Esophagus muscularis mucosa (tissue), 4 donors: ENCODE data around the gene LKAAEAR1. TPM values are rescaled to one million over a fixed set of nuclear protein-coding genes. Genes with fewer than 3 reads are reported as not detected.

Experiments
- DNase-seq: peaks from one replicate; pipeline ENCODE4 v3.0.0-alpha.2; 2017; ENCODE audit errors: extremely low spot score
- H3K27ac ChIP-seq, 4 donors: fragments of 200-600 bp; sonication (generic); replicated peaks in 1 of 4; 1 replicate in 3 of 4; 2 replicates in 1 of 4; pipeline ENCODE4 v1.5.1; 2016 to 2019; ENCODE audit warnings: mild to moderate bottlenecking in 1 of 4
- H3K27me3 ChIP-seq, 4 donors: fragments of 200-600 bp; sonication (generic); one replicate each; pipeline versions ENCODE4 v1.5.1 to v1.6.0; 2016 to 2019
- H3K36me3 ChIP-seq, 4 donors: fragments of 200-600 bp; sonication (generic); one replicate each; pipeline ENCODE4 v1.5.1; 2016 to 2019
- H3K4me1 ChIP-seq, 4 donors: fragments of 200-600 bp; sonication (generic); one replicate each; pipeline ENCODE4 v1.5.1; 2016 to 2019
- H3K4me3 ChIP-seq, 4 donors: fragments of 200-600 bp; sonication (generic); 1 replicate in 2 of 4; 2 replicates in 2 of 4; pipeline ENCODE4 v1.5.1; 2016 to 2019; ENCODE audit warnings: mild to moderate bottlenecking in 4 of 4, moderate library complexity in 1 of 4
- H3K9me3 ChIP-seq, 4 donors: fragments of 200-600 bp; sonication (generic); 1 replicate in 3 of 4; 2 replicates in 1 of 4; pipeline ENCODE4 v1.5.1; 2016 to 2019
- EP300 ChIP-seq: sonication (generic); formaldehyde crosslinking; IDR thresholded peaks from one replicate; pipeline ENCODE4 v1.6.1; 2017; ENCODE audit warnings: antibody characterized with exemption
- POLR2A ChIP-seq: fragments of 450-650 bp; IDR thresholded peaks from one replicate; pipeline ENCODE4 v1.6.1; 2017; ENCODE audit warnings: antibody characterized with exemption, moderate library complexity, mild to moderate bottlenecking, low read depth
- POLR2AphosphoS5 ChIP-seq, 2 donors: sonication (generic); formaldehyde crosslinking; IDR thresholded peaks; one replicate each; pipeline ENCODE4 v1.6.1; 2017; ENCODE audit warnings: antibody characterized with exemption in 2 of 2
- WGBS: methylation state at CpG from one replicate; pipeline ENCODE4 v1.1.5; 2018; 5-methylcytosine and 5-hydroxymethylcytosine counted together
- intact Hi-C: fragments of 100-400 bp; cut with DNase I; formaldehyde crosslinking; loops from one replicate; pipeline ENCODE4 v1.15.1; 2023
- total RNA-seq, 4 donors: library from RNA; depleted of rRNA; stranded (reverse); fragments of >200 nt; gene quantifications; one replicate each; pipeline versions ENCODE4 v1.1.0 to v1.2.1, GENCODE V29; 2016
- TF ChIP-seq, protein P1 (sequence below), 3 experiments: fragments of 200-600 bp in 2 of 3; fragments of 450-650 bp in 1 of 3; sonication (generic) in 2 of 3; IDR thresholded peaks; one replicate each; pipeline ENCODE4 v1.5.1; 2017 to 2019; ENCODE audit warnings: antibody characterized with exemption in 3 of 3, mild to moderate bottlenecking in 2 of 3, moderate library complexity in 1 of 3

The LKAAEAR1 gene
- total RNA-seq, 4 donors from 2014 or later = not detected

GRCh38 chr20:64049060-64049877 is 34.9 kb downstream of the LKAAEAR1 start, which contains the start of gene SOX18:
TSS of gene SOX18 (minus strand) at chr20:64049639. CDS start at chr20:64049516, 123 bp downstream.
- intact Hi-C loops = no loop called here
- Histone ChIP-seq H3K4me1 (peaks cover 15 to 58% (median 40%) of the 10 kb centered on the region in 4 donors), H3K4me3 (peak within 1 kb of the TSS; percentile 45 to 57 (median 46)), H3K9me3 (no peaks in the 10 kb centered on the region), H3K27ac (peak within 1 kb of the TSS; percentile 57 to 77 (median 74)), H3K36me3 (peaks cover 0 to 21% (median 0%) of the 10 kb centered on the region in 4 donors), H3K27me3 (peaks cover 0 to 100% (median 36%) of the 10 kb centered on the region in 4 donors)
- no peak for DNase-seq
- WGBS = 2% methylated on average over 12 of the region's 111 CpGs
- TF ChIP-seq EP300 = no peak
- TF ChIP-seq, protein P1, sequence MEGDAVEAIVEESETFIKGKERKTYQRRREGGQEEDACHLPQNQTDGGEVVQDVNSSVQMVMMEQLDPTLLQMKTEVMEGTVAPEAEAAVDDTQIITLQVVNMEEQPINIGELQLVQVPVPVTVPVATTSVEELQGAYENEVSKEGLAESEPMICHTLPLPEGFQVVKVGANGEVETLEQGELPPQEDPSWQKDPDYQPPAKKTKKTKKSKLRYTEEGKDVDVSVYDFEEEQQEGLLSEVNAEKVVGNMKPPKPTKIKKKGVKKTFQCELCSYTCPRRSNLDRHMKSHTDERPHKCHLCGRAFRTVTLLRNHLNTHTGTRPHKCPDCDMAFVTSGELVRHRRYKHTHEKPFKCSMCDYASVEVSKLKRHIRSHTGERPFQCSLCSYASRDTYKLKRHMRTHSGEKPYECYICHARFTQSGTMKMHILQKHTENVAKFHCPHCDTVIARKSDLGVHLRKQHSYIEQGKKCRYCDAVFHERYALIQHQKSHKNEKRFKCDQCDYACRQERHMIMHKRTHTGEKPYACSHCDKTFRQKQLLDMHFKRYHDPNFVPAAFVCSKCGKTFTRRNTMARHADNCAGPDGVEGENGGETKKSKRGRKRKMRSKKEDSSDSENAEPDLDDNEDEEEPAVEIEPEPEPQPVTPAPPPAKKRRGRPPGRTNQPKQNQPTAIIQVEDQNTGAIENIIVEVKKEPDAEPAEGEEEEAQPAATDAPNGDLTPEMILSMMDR (IDR thresholded peaks at IDR 0.05) = no peak
- peak in 1 of 2 donors; percentile 46 for TF ChIP-seq POLR2AphosphoS5 (IDR thresholded peaks at IDR 0.05)
- no peak for TF ChIP-seq POLR2A

- peaks cover 0 to 99% (median 36%) of the 10 kb centered on the region in 4 donors for H3K27me3 ChIP-seq
- peaks cover 0 to 21% (median 0%) of the 10 kb centered on the region in 4 donors for H3K36me3 ChIP-seq
- peak overlapping the region; percentile 45 to 57 (median 46) for H3K4me3 ChIP-seq
- DNase-seq = no peak
- H3K9me3 ChIP-seq = no peaks in the 10 kb centered on the region
- intact Hi-C loops = no loop called here
- TF ChIP-seq EP300 (no peak), POLR2AphosphoS5 (IDR thresholded peaks at IDR 0.05) (no peak), POLR2A (no peak)
- TF ChIP-seq, protein P1 (IDR thresholded peaks at IDR 0.05) = no peak
- H3K27ac ChIP-seq = peak overlapping the region in 3 of 4 donors; percentile 10 to 58 (median 27)
- 0% methylated on average over 1 of the region's 101 CpGs for WGBS
- H3K4me1 ChIP-seq = peaks cover 15 to 50% (median 36%) of the 10 kb centered on the region in 4 donors
Observed at GRCh38 chr20:64048402-64049044, 35.7 kb downstream of the LKAAEAR1 start.

DNA sequence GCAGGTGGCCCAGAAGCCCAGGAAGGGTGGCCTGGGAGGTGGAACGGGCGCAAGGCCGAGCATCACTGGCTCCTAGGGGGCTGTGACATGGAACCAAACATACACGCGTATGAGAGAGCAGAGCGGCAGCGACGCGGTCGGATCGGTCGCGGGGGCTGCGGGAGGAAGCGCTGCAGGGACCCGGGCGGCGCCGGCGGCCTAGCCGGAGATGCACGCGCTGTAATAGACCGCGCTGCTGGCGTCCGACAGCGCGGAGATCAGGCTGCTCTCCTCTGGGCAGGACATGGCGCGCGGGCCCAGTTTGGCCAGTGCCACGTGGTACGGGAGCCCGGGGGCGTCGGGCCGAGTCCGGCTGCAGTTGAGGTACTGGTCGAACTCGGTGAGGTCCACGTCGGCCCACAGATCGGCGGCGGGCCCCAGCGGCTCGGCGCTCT is 36.2 kb downstream of the LKAAEAR1 start:
- peak overlapping the region; percentile 45 to 57 (median 46) for H3K4me3 ChIP-seq
- no CpG with 5 or more reads among the region's 49 CpGs for WGBS
- intact Hi-C loops = no loop called here
- no peaks in the 10 kb centered on the region for H3K9me3 ChIP-seq
- TF ChIP-seq POLR2A (no peak), POLR2AphosphoS5 (IDR thresholded peaks at IDR 0.05) (no peak), EP300 (no peak)
- TF ChIP-seq, protein P1 (IDR thresholded peaks at IDR 0.05) = no peak
- H3K27me3 ChIP-seq = peaks cover 0 to 99% (median 35%) of the 10 kb centered on the region in 4 donors
- no peak for DNase-seq
- peaks cover 10 to 45% (median 31%) of the 10 kb centered on the region in 4 donors for H3K4me1 ChIP-seq
- peaks cover 0 to 21% (median 0%) of the 10 kb centered on the region in 4 donors for H3K36me3 ChIP-seq
- peak overlapping the region in 3 of 4 donors; percentile 10 to 58 (median 34) for H3K27ac ChIP-seq

DNA sequence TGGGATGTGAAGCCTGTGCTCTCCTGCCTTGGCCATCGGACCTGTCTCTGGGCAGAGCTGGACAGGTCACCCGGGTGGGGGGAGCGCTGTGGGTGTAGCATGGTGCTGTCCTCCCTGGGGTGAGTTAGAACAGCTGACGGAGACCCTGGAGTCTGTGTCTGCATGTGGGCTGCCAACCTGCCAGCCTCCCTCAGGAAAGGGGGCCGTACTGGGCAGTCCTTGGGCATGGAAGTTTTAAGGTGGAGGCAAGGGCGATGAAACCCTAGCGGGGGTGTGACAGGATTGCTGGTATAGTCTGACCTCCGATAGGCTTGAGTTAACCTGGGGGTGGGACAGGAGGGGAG is 37.2 kb downstream of the LKAAEAR1 start:
- H3K27me3 ChIP-seq = peaks cover 0 to 99% (median 38%) of the 10 kb centered on the region in 4 donors
- peaks cover 0 to 21% (median 0%) of the 10 kb centered on the region in 4 donors for H3K36me3 ChIP-seq
- peak overlapping the region in 2 of 4 donors; percentile 18 to 34 for H3K27ac ChIP-seq
- peak overlapping the region; percentile 45 to 57 (median 46) for H3K4me3 ChIP-seq
- WGBS = 85% methylated on average over 8 of the region's 8 CpGs
- peaks cover 9 to 41% (median 27%) of the 10 kb centered on the region in 4 donors for H3K4me1 ChIP-seq
- intact Hi-C loops = no loop called here
- no peaks in the 10 kb centered on the region for H3K9me3 ChIP-seq
- no peak for DNase-seq
- no peak for TF ChIP-seq POLR2A
- TF ChIP-seq, protein P1 (IDR thresholded peaks at IDR 0.05) = no peak
- TF ChIP-seq POLR2AphosphoS5 (IDR thresholded peaks at IDR 0.05) = no peak
- TF ChIP-seq EP300 = no peak
